ENCODE data around the gene KANK2.

KANK2 gene

DNA sequence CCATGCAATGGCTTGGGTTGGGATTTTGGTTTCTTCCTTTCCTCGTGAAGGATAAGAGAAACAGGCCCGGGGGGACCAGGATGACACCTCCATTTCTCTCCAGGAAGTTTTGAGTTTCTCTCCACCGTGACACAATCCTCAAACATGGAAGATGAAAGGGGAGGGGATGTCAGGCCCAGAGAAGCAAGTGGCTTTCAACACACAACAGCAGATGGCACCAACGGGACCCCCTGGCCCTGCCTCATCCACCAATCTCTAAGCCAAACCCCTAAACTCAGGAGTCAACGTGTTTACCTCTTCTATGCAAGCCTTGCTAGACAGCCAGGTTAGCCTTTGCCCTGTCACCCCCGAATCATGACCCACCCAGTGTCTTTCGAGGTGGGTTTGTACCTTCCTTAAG is 65.9 kb downstream of the KANK2 start:
- Histone ChIP-seq H3K79me2 (ENCODE audit: control insufficient read depth, low read length) (no peaks in the 10 kb centered on the region; the same call in 1 of the 2 replicates), H3K27ac (ENCODE audit: low read depth, low read length) (no peak overlapping the region), H3K36me3 (ENCODE audit: control insufficient read depth, low read length) (peaks cover 58% of the 10 kb centered on the region), H3K9me2 (replicated peaks; ENCODE audit: control insufficient read depth, low read length) (no peaks in the 10 kb centered on the region), H3K9me3 (ENCODE audit: control insufficient read depth, insufficient read depth, low read length) (no peaks in the 10 kb centered on the region), H3K4me2 (ENCODE audit: low read length) (no peak overlapping the region), H3F3A (ENCODE audit: control insufficient read depth, insufficient read depth) (peaks cover 31% of the 10 kb centered on the region), H3K27me3 (ENCODE audit: control insufficient read depth, low read length) (no peaks in the 10 kb centered on the region), H3K4me3 (ENCODE audit: low read length) (no peak overlapping the region), H3K4me1 (ENCODE audit: control insufficient read depth, low read length) (peaks cover 17% of the 10 kb centered on the region), H4K20me1 (ENCODE audit: control insufficient read depth, insufficient read depth, low read depth, low read length) (peaks cover 14% of the 10 kb centered on the region; the same call in 1 of the 2 replicates)
- TF ChIP-seq EZH2phosphoT487 (IDR thresholded peaks at IDR 0.05; ENCODE audit: borderline replicate concordance, low read length) = no peak
- TF ChIP-seq, protein P1, sequence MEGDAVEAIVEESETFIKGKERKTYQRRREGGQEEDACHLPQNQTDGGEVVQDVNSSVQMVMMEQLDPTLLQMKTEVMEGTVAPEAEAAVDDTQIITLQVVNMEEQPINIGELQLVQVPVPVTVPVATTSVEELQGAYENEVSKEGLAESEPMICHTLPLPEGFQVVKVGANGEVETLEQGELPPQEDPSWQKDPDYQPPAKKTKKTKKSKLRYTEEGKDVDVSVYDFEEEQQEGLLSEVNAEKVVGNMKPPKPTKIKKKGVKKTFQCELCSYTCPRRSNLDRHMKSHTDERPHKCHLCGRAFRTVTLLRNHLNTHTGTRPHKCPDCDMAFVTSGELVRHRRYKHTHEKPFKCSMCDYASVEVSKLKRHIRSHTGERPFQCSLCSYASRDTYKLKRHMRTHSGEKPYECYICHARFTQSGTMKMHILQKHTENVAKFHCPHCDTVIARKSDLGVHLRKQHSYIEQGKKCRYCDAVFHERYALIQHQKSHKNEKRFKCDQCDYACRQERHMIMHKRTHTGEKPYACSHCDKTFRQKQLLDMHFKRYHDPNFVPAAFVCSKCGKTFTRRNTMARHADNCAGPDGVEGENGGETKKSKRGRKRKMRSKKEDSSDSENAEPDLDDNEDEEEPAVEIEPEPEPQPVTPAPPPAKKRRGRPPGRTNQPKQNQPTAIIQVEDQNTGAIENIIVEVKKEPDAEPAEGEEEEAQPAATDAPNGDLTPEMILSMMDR (IDR thresholded peaks at IDR 0.05; ENCODE audit: low read depth, low read length, poor library complexity, severe bottlenecking) = no peak

DNA sequence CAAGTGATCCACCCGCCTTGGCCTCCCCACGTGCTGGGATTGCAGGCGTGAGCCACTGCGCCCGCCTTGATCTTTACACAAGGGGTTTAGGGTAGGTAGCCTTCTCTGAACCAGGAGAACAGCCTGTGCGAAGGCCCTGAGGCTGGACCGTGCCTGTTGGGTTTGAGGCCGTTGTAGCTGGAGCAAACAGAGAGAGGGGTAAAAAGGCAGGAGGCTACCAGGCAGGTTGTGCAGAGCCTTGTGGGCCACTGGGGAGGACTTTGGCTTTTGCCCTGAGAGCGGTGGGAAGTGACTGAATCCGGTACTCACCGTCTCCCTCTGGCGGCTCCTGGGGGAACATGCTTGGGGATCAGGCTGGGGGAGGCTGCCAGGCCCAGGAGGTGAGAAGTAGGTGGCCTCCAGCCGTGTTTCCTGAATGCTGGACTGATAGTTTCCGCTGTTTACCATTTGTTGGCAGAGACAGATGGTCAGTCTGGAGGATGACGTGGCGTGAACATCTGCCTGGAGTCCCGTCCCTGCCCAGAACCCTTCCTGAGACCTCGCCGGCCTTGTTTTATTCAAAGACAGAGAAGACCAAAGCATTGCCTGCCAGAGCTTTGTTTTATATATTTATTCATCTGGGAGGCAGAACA is 66.4 kb downstream of the KANK2 start:
- Histone ChIP-seq H3K9me2 (replicated peaks; ENCODE audit: control insufficient read depth, low read length) (no peaks in the 10 kb centered on the region), H3K9me3 (ENCODE audit: control insufficient read depth, insufficient read depth, low read length) (no peaks in the 10 kb centered on the region), H3K4me2 (ENCODE audit: low read length) (no peak overlapping the region), H3F3A (ENCODE audit: control insufficient read depth, insufficient read depth) (peaks cover 30% of the 10 kb centered on the region), H3K36me3 (ENCODE audit: control insufficient read depth, low read length) (peaks cover 61% of the 10 kb centered on the region), H3K4me3 (ENCODE audit: low read length) (no peak overlapping the region), H3K27me3 (ENCODE audit: control insufficient read depth, low read length) (no peaks in the 10 kb centered on the region), H3K27ac (ENCODE audit: low read depth, low read length) (no peak overlapping the region), H4K20me1 (ENCODE audit: control insufficient read depth, insufficient read depth, low read depth, low read length) (peaks cover 14% of the 10 kb centered on the region; the same call in 1 of the 2 replicates), H3K79me2 (ENCODE audit: control insufficient read depth, low read length) (no peaks in the 10 kb centered on the region; the same call in 1 of the 2 replicates), H3K4me1 (ENCODE audit: control insufficient read depth, low read length) (peaks cover 13% of the 10 kb centered on the region)
- TF ChIP-seq, protein P1 (IDR thresholded peaks at IDR 0.05; ENCODE audit: low read depth, low read length, poor library complexity, severe bottlenecking) = peak; percentile 86
- no peak for TF ChIP-seq EZH2phosphoT487 (IDR thresholded peaks at IDR 0.05; ENCODE audit: borderline replicate concordance, low read length)

DNA sequence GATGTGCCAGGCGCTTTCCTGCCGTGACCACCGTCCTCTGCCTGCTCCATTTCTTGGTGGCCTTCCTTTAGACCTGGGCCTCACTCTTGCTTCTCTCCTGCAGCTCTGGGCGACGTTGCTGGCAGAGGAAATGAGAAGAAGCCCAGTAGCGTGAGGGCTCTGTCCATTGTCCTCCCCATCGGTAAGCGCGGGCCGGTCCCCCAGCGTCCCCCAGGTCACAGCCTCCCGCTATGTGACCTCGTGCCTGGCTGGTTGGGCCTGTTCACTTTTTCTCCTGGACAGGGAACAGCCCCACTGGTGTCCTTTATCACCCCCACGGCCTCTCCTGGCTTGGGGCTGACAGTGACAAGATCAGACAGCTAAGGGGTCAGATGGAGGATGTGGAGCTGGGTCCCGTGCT is 69.4 kb downstream of the KANK2 start:
- no peaks in the 10 kb centered on the region; the same call in 1 of the 2 replicates for H3K79me2 ChIP-seq (ENCODE audit: control insufficient read depth, low read length)
- H3F3A ChIP-seq (ENCODE audit: control insufficient read depth, insufficient read depth) = peaks cover 21% of the 10 kb centered on the region
- H3K27me3 ChIP-seq (ENCODE audit: control insufficient read depth, low read length) = no peaks in the 10 kb centered on the region
- H3K36me3 ChIP-seq (ENCODE audit: control insufficient read depth, low read length) = peaks cover 80% of the 10 kb centered on the region
- no peaks in the 10 kb centered on the region for H3K9me3 ChIP-seq (ENCODE audit: control insufficient read depth, insufficient read depth, low read length)
- no peak overlapping the region for H3K4me2 ChIP-seq (ENCODE audit: low read length)
- no peak overlapping the region for H3K4me3 ChIP-seq (ENCODE audit: low read length)
- no peak for TF ChIP-seq EZH2phosphoT487 (IDR thresholded peaks at IDR 0.05; ENCODE audit: borderline replicate concordance, low read length)
- TF ChIP-seq, protein P1 (IDR thresholded peaks at IDR 0.05; ENCODE audit: low read depth, low read length, poor library complexity, severe bottlenecking) = no peak
- peaks cover 10% of the 10 kb centered on the region for H3K4me1 ChIP-seq (ENCODE audit: control insufficient read depth, low read length)
- no peaks in the 10 kb centered on the region for H3K9me2 ChIP-seq (replicated peaks; ENCODE audit: control insufficient read depth, low read length)
- H4K20me1 ChIP-seq (ENCODE audit: control insufficient read depth, insufficient read depth, low read depth, low read length) = peaks cover 14% of the 10 kb centered on the region; the same call in 1 of the 2 replicates
- H3K27ac ChIP-seq (ENCODE audit: low read depth, low read length) = no peak overlapping the region
